AG08396 (cell line): Measurements from ENCODE around the gene IBA57.
"Not testable (repeated sequence)": the region's sequence is repeated elsewhere in the genome, so short reads cannot be mapped to it uniquely, and the experiment has no call there.

ENCODE experiments used
- DNase-seq: peaks from one replicate; pipeline ENCODE4 v3.0.0; 2012; ENCODE audit warnings: low spot score, mixed read lengths

Gene IBA57

GRCh38 chr1:228226956-228227791 is 61.6 kb downstream of the IBA57 start:
- DNase-seq: no peak

GRCh38 chr1:228228147-228228546 is 62.5 kb downstream of the IBA57 start:
- DNase-seq: not testable (repeated sequence)

GRCh38 chr1:228228601-228229074 is 63.0 kb downstream of the IBA57 start:
- DNase-seq: no peak

GRCh38 chr1:228231189-228231588 is 65.6 kb downstream of the IBA57 start:
- no peak for DNase-seq
